ENCODE data around the gene LEMD1.

DNA sequence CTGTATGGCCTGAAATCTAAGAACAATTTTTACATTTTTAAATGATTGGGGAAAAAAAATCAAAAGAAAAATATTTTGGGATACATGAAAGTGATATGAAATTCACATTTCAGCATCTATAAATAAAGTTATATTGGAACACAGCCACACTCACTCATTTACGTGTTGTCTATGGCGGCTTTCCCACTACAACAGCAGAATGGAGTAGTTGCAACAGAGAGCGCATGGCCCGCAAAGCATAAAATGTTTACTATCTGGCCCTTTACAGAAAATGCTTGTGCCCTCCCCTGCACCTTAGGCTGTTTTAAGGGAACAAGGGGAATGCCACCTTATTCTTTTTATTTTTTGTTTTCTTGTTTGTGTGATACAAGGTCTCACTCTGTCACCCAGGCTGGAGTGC, 68.7 kb downstream of the LEMD1 start:
- TF ChIP-seq, protein P1, sequence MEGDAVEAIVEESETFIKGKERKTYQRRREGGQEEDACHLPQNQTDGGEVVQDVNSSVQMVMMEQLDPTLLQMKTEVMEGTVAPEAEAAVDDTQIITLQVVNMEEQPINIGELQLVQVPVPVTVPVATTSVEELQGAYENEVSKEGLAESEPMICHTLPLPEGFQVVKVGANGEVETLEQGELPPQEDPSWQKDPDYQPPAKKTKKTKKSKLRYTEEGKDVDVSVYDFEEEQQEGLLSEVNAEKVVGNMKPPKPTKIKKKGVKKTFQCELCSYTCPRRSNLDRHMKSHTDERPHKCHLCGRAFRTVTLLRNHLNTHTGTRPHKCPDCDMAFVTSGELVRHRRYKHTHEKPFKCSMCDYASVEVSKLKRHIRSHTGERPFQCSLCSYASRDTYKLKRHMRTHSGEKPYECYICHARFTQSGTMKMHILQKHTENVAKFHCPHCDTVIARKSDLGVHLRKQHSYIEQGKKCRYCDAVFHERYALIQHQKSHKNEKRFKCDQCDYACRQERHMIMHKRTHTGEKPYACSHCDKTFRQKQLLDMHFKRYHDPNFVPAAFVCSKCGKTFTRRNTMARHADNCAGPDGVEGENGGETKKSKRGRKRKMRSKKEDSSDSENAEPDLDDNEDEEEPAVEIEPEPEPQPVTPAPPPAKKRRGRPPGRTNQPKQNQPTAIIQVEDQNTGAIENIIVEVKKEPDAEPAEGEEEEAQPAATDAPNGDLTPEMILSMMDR (IDR thresholded peaks at IDR 0.05): no peak
- TF ChIP-seq, protein P2, sequence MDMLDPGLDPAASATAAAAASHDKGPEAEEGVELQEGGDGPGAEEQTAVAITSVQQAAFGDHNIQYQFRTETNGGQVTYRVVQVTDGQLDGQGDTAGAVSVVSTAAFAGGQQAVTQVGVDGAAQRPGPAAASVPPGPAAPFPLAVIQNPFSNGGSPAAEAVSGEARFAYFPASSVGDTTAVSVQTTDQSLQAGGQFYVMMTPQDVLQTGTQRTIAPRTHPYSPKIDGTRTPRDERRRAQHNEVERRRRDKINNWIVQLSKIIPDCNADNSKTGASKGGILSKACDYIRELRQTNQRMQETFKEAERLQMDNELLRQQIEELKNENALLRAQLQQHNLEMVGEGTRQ (CRISPR knock-in tag; IDR thresholded peaks at IDR 0.05): no peak
- TF ChIP-seq JUN (CRISPR knock-in tag; IDR thresholded peaks at IDR 0.05) (no peak), NFYB (CRISPR knock-in tag; conservative IDR thresholded peaks at IDR 0.05; ENCODE audit: low read depth) (no peak), CREB1 (CRISPR knock-in tag; IDR thresholded peaks at IDR 0.05) (no peak), ZNF121 (CRISPR knock-in tag; IDR thresholded peaks at IDR 0.05) (no peak), RORB (CRISPR knock-in tag; IDR thresholded peaks at IDR 0.05) (no peak), CREM (CRISPR knock-in tag; IDR thresholded peaks at IDR 0.05) (no peak), SMAD3 (CRISPR knock-in tag; IDR thresholded peaks at IDR 0.05; ENCODE audit: borderline replicate concordance) (no peak)
- TF ChIP-seq, protein P3, sequence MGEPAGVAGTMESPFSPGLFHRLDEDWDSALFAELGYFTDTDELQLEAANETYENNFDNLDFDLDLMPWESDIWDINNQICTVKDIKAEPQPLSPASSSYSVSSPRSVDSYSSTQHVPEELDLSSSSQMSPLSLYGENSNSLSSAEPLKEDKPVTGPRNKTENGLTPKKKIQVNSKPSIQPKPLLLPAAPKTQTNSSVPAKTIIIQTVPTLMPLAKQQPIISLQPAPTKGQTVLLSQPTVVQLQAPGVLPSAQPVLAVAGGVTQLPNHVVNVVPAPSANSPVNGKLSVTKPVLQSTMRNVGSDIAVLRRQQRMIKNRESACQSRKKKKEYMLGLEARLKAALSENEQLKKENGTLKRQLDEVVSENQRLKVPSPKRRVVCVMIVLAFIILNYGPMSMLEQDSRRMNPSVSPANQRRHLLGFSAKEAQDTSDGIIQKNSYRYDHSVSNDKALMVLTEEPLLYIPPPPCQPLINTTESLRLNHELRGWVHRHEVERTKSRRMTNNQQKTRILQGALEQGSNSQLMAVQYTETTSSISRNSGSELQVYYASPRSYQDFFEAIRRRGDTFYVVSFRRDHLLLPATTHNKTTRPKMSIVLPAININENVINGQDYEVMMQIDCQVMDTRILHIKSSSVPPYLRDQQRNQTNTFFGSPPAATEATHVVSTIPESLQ (CRISPR knock-in tag; IDR thresholded peaks at IDR 0.05): no peak
- TF ChIP-seq, protein P4, sequence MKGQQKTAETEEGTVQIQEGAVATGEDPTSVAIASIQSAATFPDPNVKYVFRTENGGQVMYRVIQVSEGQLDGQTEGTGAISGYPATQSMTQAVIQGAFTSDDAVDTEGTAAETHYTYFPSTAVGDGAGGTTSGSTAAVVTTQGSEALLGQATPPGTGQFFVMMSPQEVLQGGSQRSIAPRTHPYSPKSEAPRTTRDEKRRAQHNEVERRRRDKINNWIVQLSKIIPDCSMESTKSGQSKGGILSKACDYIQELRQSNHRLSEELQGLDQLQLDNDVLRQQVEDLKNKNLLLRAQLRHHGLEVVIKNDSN (CRISPR knock-in tag; IDR thresholded peaks at IDR 0.05): no peak
- TF ChIP-seq, protein P5, sequence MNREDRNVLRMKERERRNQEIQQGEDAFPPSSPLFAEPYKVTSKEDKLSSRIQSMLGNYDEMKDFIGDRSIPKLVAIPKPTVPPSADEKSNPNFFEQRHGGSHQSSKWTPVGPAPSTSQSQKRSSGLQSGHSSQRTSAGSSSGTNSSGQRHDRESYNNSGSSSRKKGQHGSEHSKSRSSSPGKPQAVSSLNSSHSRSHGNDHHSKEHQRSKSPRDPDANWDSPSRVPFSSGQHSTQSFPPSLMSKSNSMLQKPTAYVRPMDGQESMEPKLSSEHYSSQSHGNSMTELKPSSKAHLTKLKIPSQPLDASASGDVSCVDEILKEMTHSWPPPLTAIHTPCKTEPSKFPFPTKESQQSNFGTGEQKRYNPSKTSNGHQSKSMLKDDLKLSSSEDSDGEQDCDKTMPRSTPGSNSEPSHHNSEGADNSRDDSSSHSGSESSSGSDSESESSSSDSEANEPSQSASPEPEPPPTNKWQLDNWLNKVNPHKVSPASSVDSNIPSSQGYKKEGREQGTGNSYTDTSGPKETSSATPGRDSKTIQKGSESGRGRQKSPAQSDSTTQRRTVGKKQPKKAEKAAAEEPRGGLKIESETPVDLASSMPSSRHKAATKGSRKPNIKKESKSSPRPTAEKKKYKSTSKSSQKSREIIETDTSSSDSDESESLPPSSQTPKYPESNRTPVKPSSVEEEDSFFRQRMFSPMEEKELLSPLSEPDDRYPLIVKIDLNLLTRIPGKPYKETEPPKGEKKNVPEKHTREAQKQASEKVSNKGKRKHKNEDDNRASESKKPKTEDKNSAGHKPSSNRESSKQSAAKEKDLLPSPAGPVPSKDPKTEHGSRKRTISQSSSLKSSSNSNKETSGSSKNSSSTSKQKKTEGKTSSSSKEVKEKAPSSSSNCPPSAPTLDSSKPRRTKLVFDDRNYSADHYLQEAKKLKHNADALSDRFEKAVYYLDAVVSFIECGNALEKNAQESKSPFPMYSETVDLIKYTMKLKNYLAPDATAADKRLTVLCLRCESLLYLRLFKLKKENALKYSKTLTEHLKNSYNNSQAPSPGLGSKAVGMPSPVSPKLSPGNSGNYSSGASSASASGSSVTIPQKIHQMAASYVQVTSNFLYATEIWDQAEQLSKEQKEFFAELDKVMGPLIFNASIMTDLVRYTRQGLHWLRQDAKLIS (CRISPR knock-in tag; IDR thresholded peaks at IDR 0.05; ENCODE audit: borderline replicate concordance): no peak
- TF ChIP-seq, protein P6, sequence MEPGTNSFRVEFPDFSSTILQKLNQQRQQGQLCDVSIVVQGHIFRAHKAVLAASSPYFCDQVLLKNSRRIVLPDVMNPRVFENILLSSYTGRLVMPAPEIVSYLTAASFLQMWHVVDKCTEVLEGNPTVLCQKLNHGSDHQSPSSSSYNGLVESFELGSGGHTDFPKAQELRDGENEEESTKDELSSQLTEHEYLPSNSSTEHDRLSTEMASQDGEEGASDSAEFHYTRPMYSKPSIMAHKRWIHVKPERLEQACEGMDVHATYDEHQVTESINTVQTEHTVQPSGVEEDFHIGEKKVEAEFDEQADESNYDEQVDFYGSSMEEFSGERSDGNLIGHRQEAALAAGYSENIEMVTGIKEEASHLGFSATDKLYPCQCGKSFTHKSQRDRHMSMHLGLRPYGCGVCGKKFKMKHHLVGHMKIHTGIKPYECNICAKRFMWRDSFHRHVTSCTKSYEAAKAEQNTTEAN (CRISPR knock-in tag; IDR thresholded peaks at IDR 0.05): no peak
